ENCODE measurements around the gene MARVELD2.
"Not testable (repeated sequence)": the region's sequence is repeated elsewhere in the genome, so short reads cannot be mapped to it uniquely, and the experiment has no call there.

The MARVELD2 gene

GRCh38 chr5:69450116-69450515 lies 35.2 kb downstream of the MARVELD2 start:
- DNase-seq (ENCODE audit: low read depth, low spot score), result no peak

DNA sequence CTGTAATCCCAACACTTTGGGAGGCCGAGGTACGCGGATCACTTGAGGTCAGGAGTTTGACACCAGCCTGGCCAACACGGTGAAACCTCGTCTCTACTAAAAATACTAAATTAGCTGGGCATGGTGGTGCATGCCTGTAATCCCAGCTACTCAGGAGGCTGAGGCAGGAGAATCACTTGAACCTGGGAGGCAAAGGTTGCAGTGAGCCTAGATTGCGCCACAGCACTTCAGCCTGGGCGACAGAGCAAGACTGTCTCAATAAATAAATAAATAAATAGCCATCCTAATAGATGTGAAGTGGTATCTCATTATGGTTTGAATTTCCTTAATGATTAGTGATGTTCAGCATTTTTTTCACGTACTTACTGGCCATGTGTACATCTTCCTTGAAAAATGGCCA lies 35.6 kb downstream of the MARVELD2 start:
- DNase-seq (ENCODE audit: low read depth, low spot score), result not testable (repeated sequence)

DNA sequence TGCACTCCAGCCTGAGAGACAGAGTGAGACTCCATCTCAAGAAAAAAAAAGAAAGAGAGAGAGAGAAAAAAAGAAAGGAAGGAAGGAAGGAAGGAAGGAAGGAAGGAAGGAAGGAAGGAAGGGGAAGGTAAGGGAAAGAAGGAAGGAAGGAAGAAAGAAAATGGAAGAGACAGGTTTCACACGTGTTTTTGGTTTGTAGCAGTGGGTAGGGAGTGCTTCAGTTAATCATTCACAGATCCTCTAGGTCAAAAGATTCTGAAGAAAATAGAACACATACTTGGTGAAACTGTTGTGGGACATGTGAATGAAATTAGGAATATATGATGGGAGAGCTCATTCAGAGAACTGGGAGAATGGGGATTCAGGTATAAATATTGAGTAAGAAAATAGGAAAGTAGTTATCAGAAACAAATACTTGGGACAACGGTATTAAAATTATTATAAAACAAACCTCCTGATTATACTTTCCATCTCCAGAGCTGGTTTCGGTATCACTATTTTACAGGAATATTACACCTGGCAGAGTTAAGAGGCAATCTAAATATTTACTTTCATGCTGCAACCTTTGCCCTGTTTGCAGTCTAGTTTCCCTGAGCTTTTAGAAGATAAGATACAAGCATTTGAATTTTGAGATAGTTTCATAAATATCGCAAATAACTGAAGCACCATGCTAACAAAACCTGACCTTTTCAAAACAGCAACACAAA lies 37.2 kb downstream of the MARVELD2 start:
- no peak for DNase-seq (ENCODE audit: low read depth, low spot score)

DNA sequence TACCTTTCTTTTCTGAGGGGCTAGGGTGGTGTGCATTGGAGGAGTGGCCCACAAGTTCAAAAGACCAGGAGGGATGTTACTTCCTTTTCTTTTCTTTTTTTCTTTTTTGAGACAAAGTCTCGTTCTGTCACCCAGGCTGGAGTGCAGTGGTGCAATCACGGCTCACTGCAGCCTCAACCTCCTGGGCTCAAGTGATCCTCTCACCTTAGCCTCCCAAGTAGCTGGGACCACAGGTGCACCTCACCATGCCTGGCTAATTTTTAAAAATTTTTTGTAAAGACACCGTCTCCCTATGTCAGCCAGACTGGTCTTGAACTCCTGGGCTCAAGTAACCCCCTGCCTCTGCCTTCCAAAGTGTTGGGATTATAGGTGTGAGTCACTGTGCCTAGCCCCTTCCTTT lies 38.6 kb downstream of the MARVELD2 start:
- DNase-seq (ENCODE audit: low read depth, low spot score), result not testable (repeated sequence)

GRCh38 chr5:69454460-69455249 lies 39.7 kb downstream of the MARVELD2 start:
- DNase-seq (ENCODE audit: low read depth, low spot score), result peak; percentile 21

GRCh38 chr5:69455428-69455988 lies 40.6 kb downstream of the MARVELD2 start:
- not testable (repeated sequence) for DNase-seq (ENCODE audit: low read depth, low spot score)

GRCh38 chr5:69462170-69462569 lies 47.3 kb downstream of the MARVELD2 start:
- DNase-seq (ENCODE audit: low read depth, low spot score), result no peak

- not testable (repeated sequence) for DNase-seq (ENCODE audit: low read depth, low spot score)
Measured at GRCh38 chr5:69466375-69466774, 51.5 kb downstream of the MARVELD2 start.

DNA sequence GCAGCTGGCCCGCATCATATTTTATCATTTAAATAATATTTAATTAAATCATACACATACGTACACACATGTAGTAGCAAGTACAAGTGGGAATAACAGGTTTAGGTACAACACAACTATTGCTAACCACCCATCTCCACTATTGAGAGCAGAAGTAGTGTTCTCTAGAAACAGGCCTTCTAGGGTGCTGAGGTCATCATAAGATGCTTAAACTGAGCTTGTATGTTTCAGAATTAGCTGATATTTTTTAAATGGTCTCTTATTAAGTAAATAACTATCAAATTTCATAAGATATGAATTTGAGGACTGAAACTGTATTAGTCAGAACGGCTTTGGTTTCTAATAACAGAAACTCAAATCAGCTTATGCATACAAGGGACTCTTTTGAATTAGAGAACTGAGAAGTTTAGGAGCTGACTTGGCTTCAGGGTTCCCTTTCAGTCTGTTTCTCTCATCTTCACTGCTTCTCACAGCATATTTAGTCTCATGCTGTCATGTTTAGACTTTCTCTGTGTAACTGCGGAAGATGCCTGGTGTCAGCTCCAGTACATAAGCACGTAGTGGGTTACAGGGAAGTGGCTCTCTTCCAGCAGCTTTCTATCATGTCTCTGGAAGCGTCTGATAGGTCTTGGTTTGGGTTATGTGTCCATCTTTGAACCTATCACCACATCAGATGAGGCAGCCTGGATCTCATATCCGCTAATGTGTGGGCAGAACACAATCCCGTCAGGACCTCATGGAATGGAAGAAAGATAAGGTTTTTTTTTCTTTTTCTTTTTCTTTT lies 52.7 kb downstream of the MARVELD2 start:
- DNase-seq (ENCODE audit: low read depth, low spot score), result no peak

GRCh38 chr5:69468631-69469030 lies 53.7 kb downstream of the MARVELD2 start:
- DNase-seq (ENCODE audit: low read depth, low spot score), result no peak

DNA sequence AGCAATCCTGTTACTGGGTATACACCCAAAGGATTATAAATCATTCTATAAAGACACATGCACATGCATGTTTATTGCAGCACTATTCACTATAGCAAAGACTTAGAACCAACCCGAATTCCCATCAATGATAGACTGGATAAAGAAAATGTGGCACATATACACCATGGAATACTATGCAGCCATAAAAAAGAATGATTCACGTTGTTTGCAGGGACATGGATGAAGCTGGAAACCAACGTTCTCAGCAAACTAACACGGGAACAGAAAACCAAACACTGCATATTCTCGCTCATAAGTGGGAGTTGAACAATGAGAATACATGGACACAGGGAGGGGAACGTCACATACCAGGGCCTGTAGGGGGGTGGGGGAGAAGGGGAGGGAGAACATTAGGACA lies 56.6 kb downstream of the MARVELD2 start:
- DNase-seq (ENCODE audit: low read depth, low spot score), result not testable (repeated sequence)

DNA sequence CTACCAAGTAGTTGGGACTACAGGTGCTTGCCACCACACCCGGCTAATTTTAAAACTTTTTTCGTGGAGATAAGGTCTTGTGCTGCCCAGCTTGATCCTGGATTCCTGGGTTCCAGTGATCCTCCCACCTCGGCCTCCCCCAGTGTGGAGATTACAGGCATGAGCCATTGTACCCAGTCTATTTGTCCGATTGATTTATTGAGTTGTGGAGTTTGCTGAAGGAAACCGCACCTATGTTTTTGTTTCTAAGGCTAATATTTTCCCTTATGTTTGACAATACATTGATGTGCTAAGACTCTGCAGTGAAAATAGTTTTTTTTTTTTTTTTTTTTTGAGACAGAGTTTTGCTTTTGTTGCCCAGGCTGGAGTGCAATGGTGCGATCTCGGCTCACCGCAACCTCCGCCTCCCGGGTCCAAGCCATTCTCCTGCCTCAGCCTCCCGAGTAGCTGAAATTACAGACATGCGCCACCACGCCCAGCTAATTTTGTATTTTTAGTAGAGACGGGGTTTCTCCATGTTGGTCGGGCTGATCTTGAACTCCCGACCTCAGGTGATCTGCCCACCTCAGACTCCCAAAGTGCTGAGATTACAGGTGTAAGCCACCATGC lies 57.7 kb downstream of the MARVELD2 start:
- not testable (repeated sequence) for DNase-seq (ENCODE audit: low read depth, low spot score)

DNA sequence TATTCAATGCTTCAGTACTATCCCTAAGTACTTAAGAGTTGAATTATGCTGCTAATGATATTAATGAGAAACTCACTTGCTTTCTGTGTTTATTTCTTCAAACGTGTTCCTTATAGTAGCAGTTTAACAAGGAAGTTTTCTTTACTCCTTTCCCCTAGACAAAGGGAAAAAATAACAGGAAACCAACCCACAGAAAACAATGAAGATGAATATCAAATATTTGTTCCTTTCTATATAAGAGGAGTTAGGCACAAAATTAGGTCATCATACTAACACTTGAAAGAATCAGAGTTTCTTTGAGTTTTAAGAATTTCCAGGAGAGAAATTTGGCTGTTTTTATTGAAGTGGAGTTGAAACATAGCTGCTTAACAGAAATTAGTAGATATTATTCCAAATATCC lies 62.3 kb downstream of the MARVELD2 start:
- no peak for DNase-seq (ENCODE audit: low read depth, low spot score)

- not testable (repeated sequence) for DNase-seq (ENCODE audit: low read depth, low spot score)
Measured at GRCh38 chr5:69478296-69478695, 63.4 kb downstream of the MARVELD2 start.

- no peak for DNase-seq (ENCODE audit: low read depth, low spot score)
Measured at GRCh38 chr5:69484891-69485290, 70.0 kb downstream of the MARVELD2 start.

GRCh38 chr5:69485471-69485870 lies 70.6 kb downstream of the MARVELD2 start:
- DNase-seq (ENCODE audit: low read depth, low spot score), result no peak

- no peak for DNase-seq (ENCODE audit: low read depth, low spot score)
Measured at GRCh38 chr5:69489246-69489645, 74.3 kb downstream of the MARVELD2 start.

DNA sequence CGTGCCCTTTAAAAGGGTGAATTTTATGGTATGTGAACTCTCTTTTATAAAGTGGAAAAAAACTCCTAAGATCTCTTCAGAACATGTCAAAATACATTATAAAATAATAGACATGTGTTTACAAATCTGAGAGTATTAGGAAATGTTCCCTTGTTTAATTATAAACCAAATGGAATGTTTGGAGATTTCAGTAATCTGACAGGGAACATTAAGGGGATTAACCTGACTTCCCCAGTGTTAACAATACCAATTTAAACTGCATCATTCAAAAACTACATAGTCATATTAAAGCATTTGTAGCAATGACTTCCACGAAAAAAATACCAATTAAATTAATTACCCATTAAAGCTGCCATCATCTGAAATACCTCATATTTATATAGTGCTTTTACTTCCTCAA lies 76.1 kb downstream of the MARVELD2 start:
- DNase-seq (ENCODE audit: low read depth, low spot score), result no peak

DNA sequence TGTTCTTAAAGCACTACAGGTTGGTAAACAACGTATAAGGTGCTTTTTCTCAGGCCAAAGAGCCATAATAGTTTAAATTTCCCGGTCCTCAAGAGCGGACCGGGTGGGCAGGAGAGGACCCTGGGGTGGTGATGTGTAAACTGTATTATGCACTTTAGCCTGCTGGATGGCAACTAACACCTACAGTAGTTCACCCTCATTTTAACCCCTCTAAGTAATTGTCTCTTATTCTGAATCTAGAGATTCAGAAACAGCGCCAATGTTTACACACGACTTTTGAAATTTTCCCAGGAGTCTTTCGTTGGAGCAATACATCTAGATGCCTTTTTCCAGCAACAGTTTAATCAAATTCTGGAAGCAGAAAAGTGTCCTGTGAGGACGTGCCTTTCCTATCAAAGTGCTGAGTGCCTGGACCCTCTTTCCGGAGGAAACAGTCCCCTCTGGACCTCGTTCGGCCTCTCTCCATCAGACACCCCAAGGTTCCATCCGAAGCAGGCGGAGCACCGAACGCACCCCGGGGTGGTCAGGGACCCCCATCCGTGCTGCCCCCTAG lies 77.0 kb downstream of the MARVELD2 start:
- no peak for DNase-seq (ENCODE audit: low read depth, low spot score)

DNA sequence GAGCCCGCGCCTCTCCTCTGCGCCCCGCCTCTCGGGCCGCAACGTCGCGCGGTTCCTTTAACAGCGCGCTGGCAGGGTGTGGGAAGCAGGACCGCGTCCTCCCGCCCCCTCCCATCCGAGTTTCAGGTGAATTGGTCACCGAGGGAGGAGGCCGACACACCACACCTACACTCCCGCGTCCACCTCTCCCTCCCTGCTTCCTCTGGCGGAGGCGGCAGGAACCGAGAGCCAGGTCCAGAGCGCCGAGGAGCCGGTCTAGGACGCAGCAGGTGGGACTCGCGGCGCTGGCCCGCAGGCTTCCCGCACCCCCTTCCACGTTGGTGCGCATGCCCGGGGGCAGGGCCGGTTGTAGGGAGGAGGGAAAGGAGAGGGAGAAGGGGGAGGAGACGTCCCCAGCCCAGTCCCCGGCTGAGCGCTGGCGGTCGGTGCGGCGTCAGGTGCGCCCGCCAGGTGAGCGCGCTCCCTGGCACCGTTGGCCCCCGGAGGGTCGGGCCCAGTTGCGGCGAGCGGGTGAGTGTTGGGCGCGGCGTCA lies 77.5 kb downstream of the MARVELD2 start, which contains the start of gene OCLN:
Gene OCLN (plus strand): TSS at position 400 of the 532 bp plus-strand sequence. CDS start 11,455 bp downstream, outside the sequence.
- DNase-seq (ENCODE audit: low read depth, low spot score), result peak; percentile 89

DNA sequence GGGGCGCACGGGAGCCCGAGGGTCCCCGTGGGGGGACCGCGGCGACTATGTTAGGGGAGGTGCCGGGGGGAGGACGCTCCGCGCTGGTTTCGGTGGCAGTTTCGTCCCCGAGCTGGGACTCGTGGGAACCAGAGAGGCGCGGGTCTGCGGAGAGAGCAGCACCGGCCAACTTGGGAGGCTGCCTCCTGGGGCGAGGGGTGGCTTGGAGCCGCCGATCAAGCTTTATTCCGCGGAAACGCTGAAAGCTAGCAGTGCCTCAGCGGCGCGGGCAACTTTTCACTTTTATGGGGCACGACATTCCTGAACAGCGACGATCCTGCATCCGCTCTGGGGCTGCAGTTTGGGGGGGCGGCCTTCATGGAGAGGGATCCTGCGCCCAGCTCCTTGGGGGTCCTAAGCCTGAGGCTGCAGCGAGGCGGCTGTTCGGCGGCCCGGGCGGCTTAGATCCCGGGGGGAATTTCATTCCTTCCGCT lies 78.0 kb downstream of the MARVELD2 start:
- no peak for DNase-seq (ENCODE audit: low read depth, low spot score)

Measured in ELF-1 (cell line).